NCI-H82 treated with DMSO at 0.1 percent for 48 hours (cell line): ENCODE measurements around the gene RAD51AP2.

ENCODE experiments used
- DNase-seq: peaks from one replicate; lab custom pipeline; 2025; ENCODE audit not compliant: unreplicated experiment; lab: John Stamatoyannopoulos, UW

The RAD51AP2 gene

GRCh38 chr2:17470855-17471641 lies 47.2 kb downstream of the RAD51AP2 start:
- DNase-seq = no peak

GRCh38 chr2:17461087-17461475 lies 57.2 kb downstream of the RAD51AP2 start:
- DNase-seq = no peak
